A673 (cell line): Measurements from ENCODE around the gene SKAP1. TPM values are rescaled to one million over a fixed set of nuclear protein-coding genes. Genes with fewer than 3 reads are reported as not detected.
"Not testable (repeated sequence)": the region's sequence is repeated elsewhere in the genome, so short reads cannot be mapped to it uniquely, and the experiment has no call there.

Experiments used
- BruUV-seq: library from RNA; stranded (reverse); fragments of 400-500 nt; replicated peaks from 2 replicates; lab custom pipeline; 2021; lab: Mats Ljungman, UMichigan
- CTCF ChIA-PET: fragments of 300-600 bp; sonication (Branson Sonifier 250); formaldehyde crosslinking; loops from one replicate; lab custom pipeline; 2022; ENCODE audit warnings: antibody characterized with exemption; lab: Charles Lee
- POLR2A ChIA-PET: fragments of 300-600 bp; sonication (Branson Sonifier 250); formaldehyde crosslinking; loops from one replicate; lab custom pipeline; 2022; ENCODE audit warnings: antibody characterized with exemption; ENCODE audit not compliant: low non-redundant PET; lab: Charles Lee
- DNase-seq: peaks from one replicate; pipeline ENCODE4 v3.0.0-alpha.2; 2015; ENCODE audit warnings: low spot score
- H3K27ac ChIP-seq: fragments of 200-600 bp; sonication (generic); 2 replicates; pipeline ENCODE4 v1.5.1; 2016; ENCODE audit warnings: mixed run types, low read depth, mild to moderate bottlenecking, mixed read lengths, antibody characterized with exemption, low read length; ENCODE audit not compliant: poor library complexity, severe bottlenecking
- H3K27me3 ChIP-seq: fragments of 200-600 bp; sonication (generic); replicated peaks from 2 replicates; pipeline ENCODE4 v1.6.1; 2017; ENCODE audit warnings: mixed run types, low read depth, mild to moderate bottlenecking, mixed read lengths, antibody characterized with exemption, low read length; ENCODE audit not compliant: insufficient read depth, poor library complexity
- H3K36me3 ChIP-seq: fragments of 200-600 bp; sonication (generic); 2 replicates; pipeline ENCODE4 v1.6.1; 2016; ENCODE audit warnings: mixed run types, mild to moderate bottlenecking, mixed read lengths, antibody characterized with exemption, low read length; ENCODE audit not compliant: insufficient read depth, poor library complexity, severe bottlenecking
- H3K4me1 ChIP-seq: fragments of 200-600 bp; sonication (generic); 2 replicates; pipeline ENCODE4 v1.6.1; 2017; ENCODE audit warnings: mixed run types, mild to moderate bottlenecking, mixed read lengths, antibody characterized with exemption, low read length; ENCODE audit not compliant: insufficient read depth, poor library complexity, severe bottlenecking
- H3K4me3 ChIP-seq: fragments of 200-600 bp; sonication (generic); 2 replicates; pipeline ENCODE4 v1.5.1; 2016; ENCODE audit warnings: low read depth, mixed run types, mild to moderate bottlenecking, mixed read lengths, low read length; ENCODE audit not compliant: poor library complexity, severe bottlenecking
- H3K9me3 ChIP-seq: fragments of 200-600 bp; sonication (generic); 2 replicates; pipeline ENCODE4 v1.6.1; 2016; ENCODE audit warnings: mixed run types, low read depth, mild to moderate bottlenecking, mixed read lengths, antibody characterized with exemption, low read length; ENCODE audit not compliant: poor library complexity, severe bottlenecking
- EZH2 ChIP-seq: fragments of 200-600 bp; sonication (generic); IDR thresholded peaks from 2 replicates; pipeline ENCODE4 v1.6.1; 2017; ENCODE audit warnings: borderline replicate concordance, low read depth, mild to moderate bottlenecking, mixed read lengths, antibody characterized with exemption, low read length; ENCODE audit not compliant: poor library complexity, severe bottlenecking
- intact Hi-C: fragments of 100-400 bp; cut with micrococcal nuclease; formaldehyde crosslinking; loops from one replicate; pipeline ENCODE4 v1.10.0; 2022; ENCODE audit not compliant: unreplicated experiment
- total RNA-seq: library from RNA; stranded (reverse); gene quantifications from 2 replicates; pipeline ENCODE4 v1.2.3, GENCODE V29; 2021
- TF ChIP-seq, protein P1 (sequence below): fragments of 300-800, 200-600 bp; sonication (generic); conservative IDR thresholded peaks from 2 replicates; pipeline ENCODE4 v1.5.1; 2017; ENCODE audit warnings: low read depth, mild to moderate bottlenecking, antibody characterized with exemption, low read length, moderate library complexity, mixed read lengths

Gene SKAP1
- total RNA-seq, 1 experiment from 2014 or later: not detected

DNA sequence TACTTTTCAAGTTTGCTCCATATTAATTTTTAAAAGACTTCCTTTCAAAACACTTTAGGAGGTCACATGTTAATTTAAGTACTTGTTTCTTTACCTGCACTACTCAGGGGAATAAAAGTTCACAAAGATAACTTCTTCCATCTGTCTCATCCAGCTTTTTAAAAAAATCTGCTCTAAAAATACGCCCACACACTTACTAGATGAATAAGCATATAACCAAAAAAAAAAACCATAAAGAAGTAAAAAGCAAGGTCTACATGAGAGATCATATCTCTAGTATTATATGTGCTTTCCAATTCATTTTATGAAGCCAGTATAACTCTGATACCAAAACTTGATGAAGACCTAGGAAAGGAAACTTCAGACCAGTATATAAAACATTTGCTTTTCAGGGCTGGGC, 17.2 kb downstream of the SKAP1 start:
- Histone ChIP-seq H3K27me3 (no peaks in the 10 kb centered on the region), H3K4me1 (peaks cover 10% of the 10 kb centered on the region), H3K36me3 (no peaks in the 10 kb centered on the region), H3K4me3 (no peak overlapping the region), H3K27ac (no peak overlapping the region), H3K9me3 (no peaks in the 10 kb centered on the region)
- no peak for DNase-seq
- intact Hi-C loops: no loop called here
- TF ChIP-seq, protein P1, sequence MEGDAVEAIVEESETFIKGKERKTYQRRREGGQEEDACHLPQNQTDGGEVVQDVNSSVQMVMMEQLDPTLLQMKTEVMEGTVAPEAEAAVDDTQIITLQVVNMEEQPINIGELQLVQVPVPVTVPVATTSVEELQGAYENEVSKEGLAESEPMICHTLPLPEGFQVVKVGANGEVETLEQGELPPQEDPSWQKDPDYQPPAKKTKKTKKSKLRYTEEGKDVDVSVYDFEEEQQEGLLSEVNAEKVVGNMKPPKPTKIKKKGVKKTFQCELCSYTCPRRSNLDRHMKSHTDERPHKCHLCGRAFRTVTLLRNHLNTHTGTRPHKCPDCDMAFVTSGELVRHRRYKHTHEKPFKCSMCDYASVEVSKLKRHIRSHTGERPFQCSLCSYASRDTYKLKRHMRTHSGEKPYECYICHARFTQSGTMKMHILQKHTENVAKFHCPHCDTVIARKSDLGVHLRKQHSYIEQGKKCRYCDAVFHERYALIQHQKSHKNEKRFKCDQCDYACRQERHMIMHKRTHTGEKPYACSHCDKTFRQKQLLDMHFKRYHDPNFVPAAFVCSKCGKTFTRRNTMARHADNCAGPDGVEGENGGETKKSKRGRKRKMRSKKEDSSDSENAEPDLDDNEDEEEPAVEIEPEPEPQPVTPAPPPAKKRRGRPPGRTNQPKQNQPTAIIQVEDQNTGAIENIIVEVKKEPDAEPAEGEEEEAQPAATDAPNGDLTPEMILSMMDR: no peak
- no peak for TF ChIP-seq EZH2
- no TSS peak for BruUV-seq
- ChIA-PET CTCF (no interaction called here), POLR2A (interaction anchor here (0.6 kb wide), 2 partner anchors 13 to 242 kb away, joined by 4 to 5 read pairs; no protein-coding TSS in a partner anchor)

DNA sequence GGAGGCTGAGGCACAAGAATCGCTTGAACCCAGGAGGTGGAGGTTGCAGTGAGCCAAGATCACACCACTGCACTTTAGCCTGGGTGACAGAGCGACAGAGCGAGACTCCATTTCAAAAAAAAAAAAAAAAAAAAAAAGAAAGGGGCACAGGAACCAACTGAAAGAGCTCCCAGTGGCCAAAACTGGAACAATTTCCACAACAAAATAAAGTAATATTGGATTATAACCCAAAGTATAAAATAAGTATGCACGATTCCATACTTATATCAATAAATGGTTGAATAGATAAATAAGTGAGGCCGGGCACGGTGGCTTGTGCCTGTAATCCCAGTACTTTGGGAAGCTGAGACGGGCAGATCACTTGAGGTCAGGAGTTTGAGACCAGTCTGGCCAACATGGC, 19.2 kb downstream of the SKAP1 start:
- DNase-seq, H3K27me3 ChIP-seq, H3K36me3 ChIP-seq, H3K27ac ChIP-seq, H3K9me3 ChIP-seq, BruUV-seq, H3K4me3 ChIP-seq, POLR2A ChIA-PET, intact Hi-C loops: not testable (repeated sequence)
- H3K4me1 ChIP-seq: peaks cover 15% of the 10 kb centered on the region
- CTCF ChIA-PET: interaction anchor here (0.6 kb wide), 3 partner anchors 9 to 212 kb away, joined by 3 to 6 read pairs (median 4); no protein-coding TSS in a partner anchor

DNA sequence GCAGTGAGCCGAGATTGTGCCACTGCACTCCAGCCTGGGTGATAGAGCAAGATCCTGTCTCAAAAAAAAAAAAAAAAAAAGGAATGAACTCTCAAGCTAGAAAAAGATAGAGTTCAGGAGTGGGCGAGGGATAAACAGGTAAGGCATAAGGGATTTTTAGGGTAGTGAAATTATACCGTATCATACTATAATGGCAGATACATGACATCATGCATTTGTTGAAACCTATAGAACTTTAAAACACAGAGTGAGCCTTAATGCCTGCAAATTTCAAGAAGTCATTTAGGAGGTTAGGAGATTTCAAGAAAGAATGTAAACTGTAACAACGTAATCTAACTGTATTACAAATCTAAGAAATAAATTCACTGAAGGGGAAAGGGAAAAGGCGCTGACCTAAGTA, 20.4 kb downstream of the SKAP1 start:
- Histone ChIP-seq H3K36me3 (no peaks in the 10 kb centered on the region), H3K27me3 (no peaks in the 10 kb centered on the region), H3K4me3 (no peak overlapping the region), H3K27ac (no peak overlapping the region), H3K9me3 (no peaks in the 10 kb centered on the region), H3K4me1 (peaks cover 15% of the 10 kb centered on the region)
- BruUV-seq: no TSS peak
- no peak for DNase-seq
- ChIA-PET CTCF (no interaction called here), POLR2A (no interaction called here)
- intact Hi-C loops: loop anchor here (5.0 kb wide), 1 partner anchor 33 kb away; no protein-coding TSS in a partner anchor
- TF ChIP-seq, protein P1: no peak

DNA sequence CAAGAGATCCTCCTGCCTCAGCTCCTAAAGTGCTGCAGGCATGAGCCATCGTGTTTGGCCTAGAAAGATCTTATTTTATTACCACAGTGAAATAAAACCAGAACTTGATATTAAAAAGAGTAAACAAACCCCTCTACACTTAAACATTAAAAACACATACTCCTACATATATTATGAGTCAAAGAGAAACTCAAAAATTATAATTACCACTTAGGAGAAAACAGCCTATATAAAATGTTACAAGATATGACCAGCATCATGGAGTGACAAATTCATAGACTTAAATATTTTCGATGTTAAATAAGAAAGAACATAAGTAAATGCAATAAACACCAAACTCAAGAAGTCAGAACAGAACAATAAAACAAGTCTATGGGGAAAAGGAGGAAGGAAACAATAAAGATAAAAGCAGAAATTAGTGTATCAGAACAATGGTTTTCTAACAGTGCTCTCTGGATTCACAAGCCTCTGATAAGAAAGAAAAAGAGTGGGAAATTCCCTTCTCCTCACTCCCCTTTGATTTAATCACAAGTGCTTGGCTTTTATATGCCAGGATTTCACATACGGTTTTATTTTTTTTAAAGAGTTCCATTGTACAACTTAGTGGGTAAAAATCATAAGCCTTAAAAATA, 23.0 kb downstream of the SKAP1 start:
- intact Hi-C loops: loop anchor here (5.0 kb wide), 1 partner anchor 35 kb away; no protein-coding TSS in a partner anchor
- CTCF ChIA-PET: no interaction called here
- POLR2A ChIA-PET: interaction anchor here (0.6 kb wide), 1 partner anchor 290 kb away, joined by 4 read pairs; no protein-coding TSS in a partner anchor
- no peaks in the 10 kb centered on the region for H3K9me3 ChIP-seq
- H3K27me3 ChIP-seq: no peaks in the 10 kb centered on the region
- no TSS peak for BruUV-seq
- H3K4me3 ChIP-seq: no peak overlapping the region
- H3K36me3 ChIP-seq: no peaks in the 10 kb centered on the region
- H3K4me1 ChIP-seq: peaks cover 10% of the 10 kb centered on the region
- peak overlapping the region; percentile 22 for H3K27ac ChIP-seq
- no peak for TF ChIP-seq EZH2
- TF ChIP-seq, protein P1: no peak
- DNase-seq: peak; percentile 84
